Measurements from ENCODE around the gene VPS26C. TPM values are rescaled to one million over a fixed set of nuclear protein-coding genes. Genes with fewer than 3 reads are reported as not detected.

VPS26C gene
- total RNA-seq, 1 experiment from 2014 or later: 40.5 TPM

GRCh38 chr21:37214952-37215351 lies 52.2 kb downstream of the VPS26C start:
- Mint-ChIP-seq H3K27ac (ENCODE audit: unreplicated experiment) (no peak overlapping the region), H3K4me3 (ENCODE audit: unreplicated experiment) (no peak overlapping the region), H3K4me1 (ENCODE audit: low read depth, unreplicated experiment) (peaks cover 6% of the 10 kb centered on the region), H3K9me3 (ENCODE audit: unreplicated experiment) (no peaks in the 10 kb centered on the region), H3K36me3 (ENCODE audit: insufficient read depth, unreplicated experiment) (peaks cover 4% of the 10 kb centered on the region), H3K27me3 (ENCODE audit: insufficient read depth, unreplicated experiment) (no peaks in the 10 kb centered on the region)
- intact Hi-C loops (cut with micrococcal nuclease; ENCODE audit: unreplicated experiment): no loop called here
- no peak for TF ChIP-seq CTCF (IDR thresholded peaks at IDR 0.05; ENCODE audit: insufficient read depth in 1 of 2, low read depth in 1 of 2, low read length in 1 of 2, severe bottlenecking in 1 of 2, unreplicated experiment in 1 of 2)
- H3K4me1 ChIP-seq: no peaks in the 10 kb centered on the region
- ChIA-PET POLR2A (no interaction called here), CTCF (no interaction called here)
- H3K4me3 ChIP-seq (ENCODE audit: low read depth, low read length): no peak overlapping the region
- H3K9me3 ChIP-seq: no peaks in the 10 kb centered on the region; the same call in 1 of the 2 replicates
- H3K36me3 ChIP-seq (ENCODE audit: control insufficient read depth, insufficient read depth, low read length): no peaks in the 10 kb centered on the region
- no TSS peak for BruUV-seq (replicated peaks)
- DNase-seq: no peak
- H3K27me3 ChIP-seq (replicated peaks; ENCODE audit: control insufficient read depth, insufficient read depth, low read length): no peaks in the 10 kb centered on the region

GRCh38 chr21:37210799-37211198 lies 56.3 kb downstream of the VPS26C start:
- TF ChIP-seq CTCF (IDR thresholded peaks at IDR 0.05; ENCODE audit: insufficient read depth in 1 of 2, low read depth in 1 of 2, low read length in 1 of 2, severe bottlenecking in 1 of 2, unreplicated experiment in 1 of 2): no peak
- H3K9me3 ChIP-seq: no peaks in the 10 kb centered on the region; the same call in 1 of the 2 replicates
- ChIA-PET POLR2A (no interaction called here), CTCF (no interaction called here)
- Mint-ChIP-seq H3K27me3 (ENCODE audit: insufficient read depth, unreplicated experiment) (no peaks in the 10 kb centered on the region), H3K4me3 (ENCODE audit: unreplicated experiment) (no peak overlapping the region), H3K27ac (ENCODE audit: unreplicated experiment) (no peak overlapping the region), H3K9me3 (ENCODE audit: unreplicated experiment) (no peaks in the 10 kb centered on the region), H3K4me1 (ENCODE audit: low read depth, unreplicated experiment) (no peaks in the 10 kb centered on the region), H3K36me3 (ENCODE audit: insufficient read depth, unreplicated experiment) (peaks cover 6% of the 10 kb centered on the region)
- H3K4me1 ChIP-seq: no peaks in the 10 kb centered on the region
- DNase-seq: no peak
- no peak overlapping the region for H3K4me3 ChIP-seq (ENCODE audit: low read depth, low read length)
- intact Hi-C loops (cut with micrococcal nuclease; ENCODE audit: unreplicated experiment): no loop called here
- H3K36me3 ChIP-seq (ENCODE audit: control insufficient read depth, insufficient read depth, low read length): no peaks in the 10 kb centered on the region
- H3K27me3 ChIP-seq (replicated peaks; ENCODE audit: control insufficient read depth, insufficient read depth, low read length): no peaks in the 10 kb centered on the region
- BruUV-seq (replicated peaks): no TSS peak

GRCh38 chr21:37210130-37210529 lies 57.0 kb downstream of the VPS26C start:
- no peak for DNase-seq
- H3K9me3 Mint-ChIP-seq (ENCODE audit: unreplicated experiment): no peaks in the 10 kb centered on the region
- no TSS peak for BruUV-seq (replicated peaks)
- no peaks in the 10 kb centered on the region for H3K27me3 Mint-ChIP-seq (ENCODE audit: insufficient read depth, unreplicated experiment)
- no peak overlapping the region for H3K4me3 ChIP-seq (ENCODE audit: low read depth, low read length)
- H3K27me3 ChIP-seq (replicated peaks; ENCODE audit: control insufficient read depth, insufficient read depth, low read length): no peaks in the 10 kb centered on the region
- H3K36me3 ChIP-seq (ENCODE audit: control insufficient read depth, insufficient read depth, low read length): no peaks in the 10 kb centered on the region
- H3K4me1 Mint-ChIP-seq (ENCODE audit: low read depth, unreplicated experiment): no peaks in the 10 kb centered on the region
- intact Hi-C loops (cut with micrococcal nuclease; ENCODE audit: unreplicated experiment): no loop called here
- ChIA-PET CTCF (no interaction called here), POLR2A (no interaction called here)
- H3K9me3 ChIP-seq: no peaks in the 10 kb centered on the region; the same call in 1 of the 2 replicates
- no peak for TF ChIP-seq CTCF (IDR thresholded peaks at IDR 0.05; ENCODE audit: insufficient read depth in 1 of 2, low read depth in 1 of 2, low read length in 1 of 2, severe bottlenecking in 1 of 2, unreplicated experiment in 1 of 2)
- no peak overlapping the region for H3K27ac Mint-ChIP-seq (ENCODE audit: unreplicated experiment)
- peaks cover 6% of the 10 kb centered on the region for H3K36me3 Mint-ChIP-seq (ENCODE audit: insufficient read depth, unreplicated experiment)
- no peaks in the 10 kb centered on the region for H3K4me1 ChIP-seq
- no peak overlapping the region for H3K4me3 Mint-ChIP-seq (ENCODE audit: unreplicated experiment)

Measured in Caco-2 (cell line).